Measurements from ENCODE around the gene IFT20. TPM values are rescaled to one million over a fixed set of nuclear protein-coding genes. Genes with fewer than 3 reads are reported as not detected.

IFT20 gene
- total RNA-seq: 10 to 100 TPM; 17.5 to 21.3 TPM

GRCh38 chr17:28335201-28335958, at the start of gene IFT20, which contains the start of gene TNFAIP1:
IFT20 (minus strand) TSS chr17:28335472; CDS start chr17:28331985, 3,487 bp downstream.
TNFAIP1 (plus strand) TSS chr17:28335761; CDS start chr17:28339522, 3,761 bp downstream.
- Mint-ChIP-seq H3K4me1 (peaks cover 30% of the 10 kb centered on the region), H3K27me3 (no peaks in the 10 kb centered on the region), H3K27ac (peak within 1 kb of the TSS; percentile 96), H3K36me3 (ENCODE audit: low read depth) (peaks cover 31% of the 10 kb centered on the region), H3K4me3 (peak within 1 kb of the TSS; percentile 93), H3K9me3 (no peaks in the 10 kb centered on the region)
- peak; percentile 96 for ATAC-seq (replicated peaks)

- H3K36me3 Mint-ChIP-seq (ENCODE audit: low read depth): peaks cover 44% of the 10 kb centered on the region
- H3K27me3 Mint-ChIP-seq: no peaks in the 10 kb centered on the region
- ATAC-seq (replicated peaks): peak; percentile 48
- peak overlapping the region; percentile 69 for H3K27ac Mint-ChIP-seq
- no peaks in the 10 kb centered on the region for H3K9me3 Mint-ChIP-seq
- H3K4me3 Mint-ChIP-seq: peak overlapping the region; percentile 94
- peaks cover 23% of the 10 kb centered on the region for H3K4me1 Mint-ChIP-seq
Observed at GRCh38 chr17:28385037-28385400, 49.7 kb upstream of the IFT20 start.

GRCh38 chr17:28384281-28385036, 49.2 kb upstream of the IFT20 start:
- peak overlapping the region; percentile 69 for H3K27ac Mint-ChIP-seq
- peak overlapping the region; percentile 94 for H3K4me3 Mint-ChIP-seq
- peak; percentile 92 for ATAC-seq (replicated peaks)
- no peaks in the 10 kb centered on the region for H3K27me3 Mint-ChIP-seq
- H3K9me3 Mint-ChIP-seq: no peaks in the 10 kb centered on the region
- H3K36me3 Mint-ChIP-seq (ENCODE audit: low read depth): peaks cover 38% of the 10 kb centered on the region
- H3K4me1 Mint-ChIP-seq: peaks cover 23% of the 10 kb centered on the region

GRCh38 chr17:28381141-28381825, 46.0 kb upstream of the IFT20 start:
- H3K9me3 Mint-ChIP-seq: no peaks in the 10 kb centered on the region
- ATAC-seq (replicated peaks): no peak
- peaks cover 21% of the 10 kb centered on the region for H3K4me1 Mint-ChIP-seq
- no peak overlapping the region for H3K27ac Mint-ChIP-seq
- peaks cover 15% of the 10 kb centered on the region for H3K36me3 Mint-ChIP-seq (ENCODE audit: low read depth)
- no peaks in the 10 kb centered on the region for H3K27me3 Mint-ChIP-seq
- no peak overlapping the region for H3K4me3 Mint-ChIP-seq

- H3K4me1 Mint-ChIP-seq: peaks cover 17% of the 10 kb centered on the region
- ATAC-seq (replicated peaks): no peak
- peaks cover 17% of the 10 kb centered on the region for H3K36me3 Mint-ChIP-seq (ENCODE audit: low read depth)
- H3K27ac Mint-ChIP-seq: no peak overlapping the region
- no peak overlapping the region for H3K4me3 Mint-ChIP-seq
- no peaks in the 10 kb centered on the region for H3K27me3 Mint-ChIP-seq
- H3K9me3 Mint-ChIP-seq: no peaks in the 10 kb centered on the region
Observed at GRCh38 chr17:28379814-28380801, 44.8 kb upstream of the IFT20 start.

- Mint-ChIP-seq H3K9me3 (no peaks in the 10 kb centered on the region), H3K4me1 (peaks cover 7% of the 10 kb centered on the region), H3K36me3 (ENCODE audit: low read depth) (peaks cover 26% of the 10 kb centered on the region), H3K27ac (peak overlapping the region; percentile 97), H3K27me3 (no peaks in the 10 kb centered on the region), H3K4me3 (peak overlapping the region; percentile 90)
- ATAC-seq (replicated peaks): no peak
Observed at GRCh38 chr17:28372945-28373274, 37.6 kb upstream of the IFT20 start.

GRCh38 chr17:28372203-28372944, 37.1 kb upstream of the IFT20 start:
- Mint-ChIP-seq H3K4me1 (peaks cover 7% of the 10 kb centered on the region), H3K4me3 (peak overlapping the region; percentile 90), H3K9me3 (no peaks in the 10 kb centered on the region), H3K36me3 (ENCODE audit: low read depth) (peaks cover 26% of the 10 kb centered on the region), H3K27me3 (no peaks in the 10 kb centered on the region), H3K27ac (peak overlapping the region; percentile 97)
- peak; percentile 14 for ATAC-seq (replicated peaks)

- ATAC-seq (replicated peaks): peak; percentile 92
- Mint-ChIP-seq H3K27ac (peak within 1 kb of the TSS; percentile 97), H3K9me3 (no peaks in the 10 kb centered on the region), H3K4me1 (peaks cover 7% of the 10 kb centered on the region), H3K36me3 (ENCODE audit: low read depth) (peaks cover 26% of the 10 kb centered on the region), H3K27me3 (no peaks in the 10 kb centered on the region), H3K4me3 (peak within 1 kb of the TSS; percentile 90)
Observed at GRCh38 chr17:28371245-28372202, 36.3 kb upstream of the IFT20 start, which contains the start of gene SARM1. SARM1 (plus strand) TSS chr17:28371694; CDS start chr17:28372033, 339 bp downstream.

- no peak for ATAC-seq (replicated peaks)
- H3K36me3 Mint-ChIP-seq (ENCODE audit: low read depth): peaks cover 26% of the 10 kb centered on the region
- H3K4me1 Mint-ChIP-seq: peaks cover 7% of the 10 kb centered on the region
- H3K27ac Mint-ChIP-seq: peak overlapping the region; percentile 97
- no peaks in the 10 kb centered on the region for H3K9me3 Mint-ChIP-seq
- H3K27me3 Mint-ChIP-seq: no peaks in the 10 kb centered on the region
- peak overlapping the region; percentile 90 for H3K4me3 Mint-ChIP-seq
Observed at GRCh38 chr17:28370744-28371103, 35.5 kb upstream of the IFT20 start.

GRCh38 chr17:28370035-28370743, 34.9 kb upstream of the IFT20 start, which contains the start of gene VTN:
VTN (minus strand) TSS chr17:28370307; CDS start chr17:28370203, 104 bp downstream.
- ATAC-seq (replicated peaks): no peak
- H3K27me3 Mint-ChIP-seq: no peaks in the 10 kb centered on the region
- peak within 1 kb of the TSS; percentile 90 for H3K4me3 Mint-ChIP-seq
- H3K9me3 Mint-ChIP-seq: no peaks in the 10 kb centered on the region
- H3K4me1 Mint-ChIP-seq: peaks cover 7% of the 10 kb centered on the region
- H3K36me3 Mint-ChIP-seq (ENCODE audit: low read depth): peaks cover 25% of the 10 kb centered on the region
- peak within 1 kb of the TSS; percentile 97 for H3K27ac Mint-ChIP-seq

- no peaks in the 10 kb centered on the region for H3K27me3 Mint-ChIP-seq
- ATAC-seq (replicated peaks): no peak
- H3K9me3 Mint-ChIP-seq: no peaks in the 10 kb centered on the region
- no peak overlapping the region for H3K27ac Mint-ChIP-seq
- peaks cover 7% of the 10 kb centered on the region for H3K4me1 Mint-ChIP-seq
- H3K36me3 Mint-ChIP-seq (ENCODE audit: low read depth): peaks cover 19% of the 10 kb centered on the region
- no peak overlapping the region for H3K4me3 Mint-ChIP-seq
Observed at GRCh38 chr17:28369684-28370034, 34.4 kb upstream of the IFT20 start.

All from activated T-helper 17 cell treated with anti-CD3 and anti-CD28 coated beads, Interleukin-2, amount 50 U/mL, for 72 hours (primary cell).